HepG2 (cell line): Measurements from ENCODE around the gene TXNRD3.

ENCODE experiments used
- FOXA1 ChIP-seq, 2 experiments: fragments of 450-650 bp in 1 of 2; sonication (generic) in 1 of 2; formaldehyde crosslinking in 1 of 2; IDR thresholded peaks; 2 replicates each; pipeline versions ENCODE4 v1.4.0 to v1.6.1; 2016 to 2020; ENCODE audit warnings: missing genetic modification reagents in 1 of 2
- NFIC ChIP-seq: IDR thresholded peaks from 2 replicates; pipeline ENCODE4 v1.6.1; 2012; ENCODE audit warnings: mild to moderate bottlenecking, low read length, inconsistent platforms
- REPIN1 ChIP-seq: sonication (generic); formaldehyde crosslinking; IDR thresholded peaks from 2 replicates; pipeline ENCODE4 v1.8.0; 2022; ENCODE audit warnings: missing genetic modification reagents, low read depth, mild to moderate bottlenecking, borderline replicate concordance
- SRY ChIP-seq: sonication (generic); formaldehyde crosslinking; IDR thresholded peaks from 2 replicates; pipeline ENCODE4 v1.8.0; 2022; ENCODE audit warnings: mild to moderate bottlenecking, missing genetic modification reagents
- ZBTB43 ChIP-seq: sonication (generic); formaldehyde crosslinking; conservative IDR thresholded peaks from 2 replicates; pipeline ENCODE4 v1.4.0; 2020; ENCODE audit warnings: missing genetic modification reagents
- ZNF660 ChIP-seq: sonication (generic); formaldehyde crosslinking; IDR thresholded peaks from 2 replicates; pipeline ENCODE4 v1.5.1; 2020; ENCODE audit warnings: mild to moderate bottlenecking, low read depth, missing genetic modification reagents, borderline replicate concordance
- ZNF703 ChIP-seq: sonication (generic); formaldehyde crosslinking; IDR thresholded peaks from 2 replicates; pipeline ENCODE4 v1.5.1; 2020; ENCODE audit warnings: missing genetic modification reagents, mild to moderate bottlenecking, moderate library complexity, borderline replicate concordance
- ZNF724P ChIP-seq: sonication (generic); formaldehyde crosslinking; IDR thresholded peaks from 2 replicates; pipeline ENCODE4 v1.8.0; 2022; ENCODE audit warnings: missing genetic modification reagents, borderline replicate concordance
- TF ChIP-seq, protein P1 (sequence below): sonication (generic); formaldehyde crosslinking; IDR thresholded peaks from 2 replicates; pipeline ENCODE4 v1.5.0; 2020; ENCODE audit warnings: mild to moderate bottlenecking, missing genetic modification reagents, moderate library complexity
- TF ChIP-seq, protein P2 (sequence below): IDR thresholded peaks from 2 replicates; pipeline ENCODE4 v1.6.1; 2012; ENCODE audit warnings: inconsistent platforms
- TF ChIP-seq, protein P3 (sequence below): IDR thresholded peaks from 2 replicates; pipeline ENCODE4 v1.6.1; 2016

GRCh38 chr3:126607214-126607908, 47.6 kb downstream of the TXNRD3 start:
- TF ChIP-seq, protein P1, sequence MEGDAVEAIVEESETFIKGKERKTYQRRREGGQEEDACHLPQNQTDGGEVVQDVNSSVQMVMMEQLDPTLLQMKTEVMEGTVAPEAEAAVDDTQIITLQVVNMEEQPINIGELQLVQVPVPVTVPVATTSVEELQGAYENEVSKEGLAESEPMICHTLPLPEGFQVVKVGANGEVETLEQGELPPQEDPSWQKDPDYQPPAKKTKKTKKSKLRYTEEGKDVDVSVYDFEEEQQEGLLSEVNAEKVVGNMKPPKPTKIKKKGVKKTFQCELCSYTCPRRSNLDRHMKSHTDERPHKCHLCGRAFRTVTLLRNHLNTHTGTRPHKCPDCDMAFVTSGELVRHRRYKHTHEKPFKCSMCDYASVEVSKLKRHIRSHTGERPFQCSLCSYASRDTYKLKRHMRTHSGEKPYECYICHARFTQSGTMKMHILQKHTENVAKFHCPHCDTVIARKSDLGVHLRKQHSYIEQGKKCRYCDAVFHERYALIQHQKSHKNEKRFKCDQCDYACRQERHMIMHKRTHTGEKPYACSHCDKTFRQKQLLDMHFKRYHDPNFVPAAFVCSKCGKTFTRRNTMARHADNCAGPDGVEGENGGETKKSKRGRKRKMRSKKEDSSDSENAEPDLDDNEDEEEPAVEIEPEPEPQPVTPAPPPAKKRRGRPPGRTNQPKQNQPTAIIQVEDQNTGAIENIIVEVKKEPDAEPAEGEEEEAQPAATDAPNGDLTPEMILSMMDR (CRISPR knock-in tag), result no peak
- no peak for TF ChIP-seq FOXA1 (IDR thresholded peaks at IDR 0.05)
- no peak for TF ChIP-seq FOXA1 (CRISPR knock-in tag; IDR thresholded peaks at IDR 0.05)
- TF ChIP-seq NFIC, result no peak
- TF ChIP-seq ZNF660 (CRISPR knock-in tag), result no peak
- TF ChIP-seq SRY (CRISPR knock-in tag), result no peak
- TF ChIP-seq REPIN1 (CRISPR knock-in tag), result no peak
- TF ChIP-seq, protein P2, sequence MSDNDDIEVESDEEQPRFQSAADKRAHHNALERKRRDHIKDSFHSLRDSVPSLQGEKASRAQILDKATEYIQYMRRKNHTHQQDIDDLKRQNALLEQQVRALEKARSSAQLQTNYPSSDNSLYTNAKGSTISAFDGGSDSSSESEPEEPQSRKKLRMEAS, result no peak
- no peak for TF ChIP-seq ZNF703
- TF ChIP-seq ZBTB43 (CRISPR knock-in tag), result no peak
- no peak for TF ChIP-seq ZNF724P (CRISPR knock-in tag)
- TF ChIP-seq, protein P3, sequence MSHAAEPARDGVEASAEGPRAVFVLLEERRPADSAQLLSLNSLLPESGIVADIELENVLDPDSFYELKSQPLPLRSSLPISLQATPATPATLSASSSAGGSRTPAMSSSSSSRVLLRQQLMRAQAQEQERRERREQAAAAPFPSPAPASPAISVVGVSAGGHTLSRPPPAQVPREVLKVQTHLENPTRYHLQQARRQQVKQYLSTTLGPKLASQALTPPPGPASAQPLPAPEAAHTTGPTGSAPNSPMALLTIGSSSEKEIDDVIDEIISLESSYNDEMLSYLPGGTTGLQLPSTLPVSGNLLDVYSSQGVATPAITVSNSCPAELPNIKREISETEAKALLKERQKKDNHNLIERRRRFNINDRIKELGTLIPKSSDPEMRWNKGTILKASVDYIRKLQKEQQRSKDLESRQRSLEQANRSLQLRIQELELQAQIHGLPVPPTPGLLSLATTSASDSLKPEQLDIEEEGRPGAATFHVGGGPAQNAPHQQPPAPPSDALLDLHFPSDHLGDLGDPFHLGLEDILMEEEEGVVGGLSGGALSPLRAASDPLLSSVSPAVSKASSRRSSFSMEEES (CRISPR knock-in tag), result no peak
